RWPE1 (cell line): ENCODE data around the gene AP5B1.
"Not testable (repeated sequence)": the region's sequence is repeated elsewhere in the genome, so short reads cannot be mapped to it uniquely, and the experiment has no call there.

Experiments
- CTCF ChIA-PET: fragments of 350-600 bp; sonication (Branson Sonifier 250); formaldehyde crosslinking; extraction: SDS; loops from one replicate; lab custom pipeline; 2021; lab: Yijun Ruan, JAX
- POLR2A ChIA-PET: fragments of 400-600 bp; formaldehyde crosslinking; extraction: SDS; loops from one replicate; lab custom pipeline; 2020; ENCODE audit warnings: antibody characterized with exemption; ENCODE audit not compliant: low non-redundant PET; lab: Yijun Ruan, JAX
- DNase-seq: peaks from one replicate; pipeline ENCODE4 v3.0.0; 2012; ENCODE audit warnings: low spot score
- H3K27ac ChIP-seq: fragments of 450-650 bp; 2 replicates; pipeline ENCODE4 v1.5.1; 2017
- CTCF ChIP-seq: fragments of 450-650 bp; conservative IDR thresholded peaks from 2 replicates; pipeline ENCODE4 v1.5.1; 2017; ENCODE audit warnings: low read depth, mild to moderate bottlenecking

The AP5B1 gene

GRCh38 chr11:65742353-65742752 is 38.4 kb downstream of the AP5B1 start:
- CTCF ChIA-PET = interaction anchor here (0.7 kb wide), 1 partner anchor 383 kb away, joined by 7 read pairs; no protein-coding TSS in a partner anchor
- DNase-seq = no peak
- POLR2A ChIA-PET = no interaction called here
- TF ChIP-seq CTCF = no peak
- H3K27ac ChIP-seq = no peak overlapping the region

- DNase-seq = no peak
- ChIA-PET CTCF (interaction anchor here (0.7 kb wide), 2 partner anchors 14 to 51 kb away, joined by 3 read pairs; no protein-coding TSS in a partner anchor), POLR2A (no interaction called here)
- TF ChIP-seq CTCF = no peak
- no peak overlapping the region for H3K27ac ChIP-seq
Measured at GRCh38 chr11:65741185-65741584, 39.6 kb downstream of the AP5B1 start.

- ChIA-PET CTCF (no interaction called here), POLR2A (no interaction called here)
- TF ChIP-seq CTCF = no peak
- H3K27ac ChIP-seq = no peak overlapping the region
- DNase-seq = no peak
Measured at GRCh38 chr11:65739022-65739421, 41.8 kb downstream of the AP5B1 start.

- TF ChIP-seq CTCF = no peak
- ChIA-PET POLR2A (no interaction called here), CTCF (interaction anchor here (1.0 kb wide), 1 partner anchor 10 kb away, joined by 3 read pairs; no protein-coding TSS in a partner anchor)
- DNase-seq = no peak
- H3K27ac ChIP-seq = no peak overlapping the region
Measured at GRCh38 chr11:65736810-65737209, 44.0 kb downstream of the AP5B1 start.

- POLR2A ChIA-PET = not testable (repeated sequence)
Measured at GRCh38 chr11:65735111-65735510, 45.7 kb downstream of the AP5B1 start.

GRCh38 chr11:65730461-65730860 is 50.3 kb downstream of the AP5B1 start:
- no peak for TF ChIP-seq CTCF
- ChIA-PET POLR2A (no interaction called here), CTCF (interaction anchor here (0.6 kb wide), 1 partner anchor 9 kb away, joined by 3 read pairs; no protein-coding TSS in a partner anchor)
- DNase-seq = no peak
- no peak overlapping the region for H3K27ac ChIP-seq

More at GRCh38 chr11:65735111-65735510, 45.7 kb downstream of the AP5B1 start:
- H3K27ac ChIP-seq, CTCF ChIA-PET, DNase-seq: not testable (repeated sequence)

- H3K27ac ChIP-seq = no peak overlapping the region
- DNase-seq = no peak
- ChIA-PET POLR2A (no interaction called here), CTCF (interaction anchor here (0.8 to 1.1 kb wide), 2 partner anchors 8 to 52 kb away, joined by 3 read pairs; no protein-coding TSS in a partner anchor)
- TF ChIP-seq CTCF = no peak
Measured at GRCh38 chr11:65727865-65728264, 52.9 kb downstream of the AP5B1 start.
